ENCODE data around the gene SH3RF2. TPM values are rescaled to one million over a fixed set of nuclear protein-coding genes. Genes with fewer than 3 reads are reported as not detected.
"Not testable (repeated sequence)": the region's sequence is repeated elsewhere in the genome, so short reads cannot be mapped to it uniquely, and the experiment has no call there.

Gene SH3RF2
- total RNA-seq, 4 donors from 2014 or later = 0.65 to 4.2 (median 2.1) TPM

- TF ChIP-seq CTCF (IDR thresholded peaks at IDR 0.05) = no peak
- no peak for DNase-seq (ENCODE audit: low spot score)
- ATAC-seq (ENCODE audit: low FRiP score) = no peak
These were observed 47.1 kb downstream of the SH3RF2 start for GRCh38 chr5:145983446-145983845.

GRCh38 chr5:145984072-145984471, 47.7 kb downstream of the SH3RF2 start:
- TF ChIP-seq CTCF (IDR thresholded peaks at IDR 0.05) = no peak
- no peak for ATAC-seq (ENCODE audit: low FRiP score)
- DNase-seq (ENCODE audit: low spot score) = no peak

- no peak for ATAC-seq (ENCODE audit: low FRiP score)
- no peak for DNase-seq (ENCODE audit: low spot score)
- no peak for TF ChIP-seq CTCF (IDR thresholded peaks at IDR 0.05)
These were observed 51.5 kb downstream of the SH3RF2 start for GRCh38 chr5:145987856-145988255.

GRCh38 chr5:145988993-145989392, 52.6 kb downstream of the SH3RF2 start:
- DNase-seq (ENCODE audit: low spot score) = no peak
- ATAC-seq (ENCODE audit: low FRiP score) = no peak
- no peak for TF ChIP-seq CTCF (IDR thresholded peaks at IDR 0.05)

GRCh38 chr5:145989428-145989827, 53.0 kb downstream of the SH3RF2 start:
- ATAC-seq (ENCODE audit: low FRiP score) (no peak), DNase-seq (ENCODE audit: low spot score) (no peak)
- TF ChIP-seq CTCF (IDR thresholded peaks at IDR 0.05) = no peak

- no peak for DNase-seq (ENCODE audit: low spot score)
- no peak for TF ChIP-seq CTCF (IDR thresholded peaks at IDR 0.05)
- ATAC-seq (ENCODE audit: low FRiP score) = no peak
These were observed 53.8 kb downstream of the SH3RF2 start for GRCh38 chr5:145990170-145990569.

- no peak for DNase-seq (ENCODE audit: low spot score)
These were observed 54.7 kb downstream of the SH3RF2 start for GRCh38 chr5:145991044-145991575.

GRCh38 chr5:145993538-145993937, 57.2 kb downstream of the SH3RF2 start:
- ATAC-seq (ENCODE audit: low FRiP score) = not testable (repeated sequence)

More at GRCh38 chr5:145991044-145991575, 54.7 kb downstream of the SH3RF2 start:
- ATAC-seq (ENCODE audit: low FRiP score) = no peak
- TF ChIP-seq CTCF (IDR thresholded peaks at IDR 0.05) = no peak

More at GRCh38 chr5:145993538-145993937, 57.2 kb downstream of the SH3RF2 start:
- DNase-seq (ENCODE audit: low spot score) = not testable (repeated sequence)
